K562 (cell line): ENCODE data around the gene EIF1B. TPM values are rescaled to one million over a fixed set of nuclear protein-coding genes. Genes with fewer than 3 reads are reported as not detected.

Experiments used
- CEBPG ChIP-seq, 3 experiments: fragments of 200-800 bp in 1 of 3; sonication (Bioruptor generic) in 1 of 3; sonication (generic) in 1 of 3; formaldehyde crosslinking in 1 of 3; IDR thresholded peaks in 2 of 3; conservative IDR thresholded peaks in 1 of 3; 2 replicates each; pipeline versions ENCODE4 v1.6.1 to v1.8.0; 2016 to 2022; ENCODE audit warnings: missing compliant biosample characterization in 2 of 3, missing genetic modification characterization in 2 of 3, mild to moderate bottlenecking in 1 of 3, missing genetic modification reagents in 1 of 3
- CREB5 ChIP-seq: fragments of 250-450 bp; sonication (Bioruptor Pico); IDR thresholded peaks from 2 replicates; pipeline ENCODE4 v1.5.0; 2020; ENCODE audit warnings: mild to moderate bottlenecking
- FIP1L1 ChIP-seq: fragments of 200-400 bp; formaldehyde crosslinking; IDR thresholded peaks from 2 replicates; pipeline ENCODE4 v1.6.1; 2018; ENCODE audit warnings: mild to moderate bottlenecking, low read depth, low read length; ENCODE audit not compliant: poor library complexity, severe bottlenecking
- HNRNPH1 ChIP-seq: fragments of 200-400 bp; formaldehyde crosslinking; optimal IDR thresholded peaks from 2 replicates; pipeline ENCODE3; 2017; ENCODE audit warnings: low read depth, mild to moderate bottlenecking, low read length, moderate library complexity
- JUN ChIP-seq, 2 experiments: sonication (generic) in 1 of 2; formaldehyde crosslinking in 1 of 2; IDR thresholded peaks; 2 replicates each; pipeline versions ENCODE4 v1.6.1 to v1.8.0; 2012 to 2022; ENCODE audit warnings: borderline replicate concordance in 2 of 2, mild to moderate bottlenecking in 2 of 2, improper control_type of control experiment in 1 of 2, low read depth in 1 of 2, low read length in 1 of 2, missing genetic modification reagents in 1 of 2
- KAT7 ChIP-seq: sonication (generic); formaldehyde crosslinking; IDR thresholded peaks from 2 replicates; pipeline ENCODE4 v1.8.0; 2022; ENCODE audit warnings: missing genetic modification reagents, mild to moderate bottlenecking, borderline replicate concordance
- MCM3 ChIP-seq: fragments of 450-650 bp; IDR thresholded peaks from 2 replicates; pipeline ENCODE4 v1.6.1; 2016
- NCOR1 ChIP-seq: fragments of 450-650 bp; IDR thresholded peaks from 2 replicates; pipeline ENCODE4 v1.6.1; 2016; ENCODE audit warnings: mild to moderate bottlenecking, moderate library complexity
- NEUROD1 ChIP-seq: fragments of 150-350 bp; IDR thresholded peaks from 2 replicates; pipeline ENCODE4 v1.6.1; 2014; ENCODE audit warnings: borderline replicate concordance, low read length, low read depth; ENCODE audit not compliant: partially characterized antibody
- NONO ChIP-seq, 2 experiments: fragments of 200-400 bp in 1 of 2; fragments of 450-650 bp in 1 of 2; formaldehyde crosslinking in 1 of 2; IDR thresholded peaks; 2 replicates each; pipeline ENCODE4 v1.6.1; 2017; ENCODE audit warnings: low read depth in 2 of 2, mild to moderate bottlenecking in 2 of 2, moderate library complexity in 2 of 2, low read length in 1 of 2
- PTBP1 ChIP-seq: fragments of 200-400 bp; formaldehyde crosslinking; IDR thresholded peaks from 2 replicates; pipeline ENCODE4 v1.6.1; 2017; ENCODE audit warnings: low read depth, low read length
- SAFB ChIP-seq: fragments of 200-400 bp; formaldehyde crosslinking; IDR thresholded peaks from 2 replicates; pipeline ENCODE4 v1.6.1; 2017; ENCODE audit warnings: low read depth, low read length, borderline replicate concordance
- TARDBP ChIP-seq: fragments of 450-650 bp; IDR thresholded peaks from 2 replicates; pipeline ENCODE4 v1.6.1; 2016
- ZBTB1 ChIP-seq: sonication (generic); formaldehyde crosslinking; IDR thresholded peaks from 2 replicates; pipeline ENCODE4 v1.8.1; 2023; ENCODE audit warnings: missing genetic modification reagents, low read depth, mild to moderate bottlenecking, borderline replicate concordance
- ZBTB33 ChIP-seq: sonication (generic); formaldehyde crosslinking; IDR thresholded peaks from 2 replicates; pipeline ENCODE4 v1.8.1; 2023; ENCODE audit warnings: mild to moderate bottlenecking, missing genetic modification reagents
- ZNF134 ChIP-seq: fragments of 250-450 bp; sonication (Bioruptor Pico); conservative IDR thresholded peaks from 2 replicates; pipeline ENCODE4 v1.4.0; 2020
- polyA plus RNA-seq, 8 experiments: library from polyadenylated mRNA; depleted of rRNA in 4 of 8; stranded (reverse) in 5 of 8; unstranded in 3 of 8; fragments of >200 nt; fragmentation: Nextera tagmentation in 2 of 8; fragmentation: Illumina TruSeq in 1 of 8; extraction: Ambion mirVana in 2 of 8; extraction: Trizol in 1 of 8; gene quantifications; 2 replicates each; pipeline versions ENCODE4 v1.2.1 to v1.2.3, GENCODE V29; 2011 to 2014; ENCODE audit warnings: inconsistent platforms in 1 of 8, missing spikeins in 1 of 8
- total RNA-seq, 7 experiments: library from RNA; depleted of rRNA in 6 of 7; stranded (reverse); fragments of >200 nt in 6 of 7; fragmentation: Illumina TruSeq in 2 of 7; extraction: Trizol in 2 of 7; gene quantifications; 2 replicates each; pipeline versions ENCODE4 v1.2.1 to v1.2.3, GENCODE V29; 2011 to 2021; ENCODE audit warnings: low replicate concordance in 1 of 7
- TF ChIP-seq, protein P1 (sequence below), 2 experiments: fragments of 450-650 bp in 1 of 2; IDR thresholded peaks; 2 replicates each; pipeline ENCODE4 v1.6.1; 2011 to 2017; ENCODE audit warnings: low read depth in 2 of 2, antibody characterized with exemption in 1 of 2, borderline replicate concordance in 1 of 2, low read length in 1 of 2, mild to moderate bottlenecking in 1 of 2, mixed read lengths in 1 of 2; ENCODE audit not compliant: control insufficient read depth in 1 of 2
- TF ChIP-seq, protein P2 (sequence below): IDR thresholded peaks from 2 replicates; pipeline ENCODE4 v1.6.1; 2014; ENCODE audit warnings: antibody characterized with exemption

EIF1B gene
- total and polyA plus RNA-seq, 9 of the 15 experiments (the other 6 are each of a cell fraction or from before 2014, with no cell fraction given), result 18.1 to 184 (median 78.9) TPM

DNA sequence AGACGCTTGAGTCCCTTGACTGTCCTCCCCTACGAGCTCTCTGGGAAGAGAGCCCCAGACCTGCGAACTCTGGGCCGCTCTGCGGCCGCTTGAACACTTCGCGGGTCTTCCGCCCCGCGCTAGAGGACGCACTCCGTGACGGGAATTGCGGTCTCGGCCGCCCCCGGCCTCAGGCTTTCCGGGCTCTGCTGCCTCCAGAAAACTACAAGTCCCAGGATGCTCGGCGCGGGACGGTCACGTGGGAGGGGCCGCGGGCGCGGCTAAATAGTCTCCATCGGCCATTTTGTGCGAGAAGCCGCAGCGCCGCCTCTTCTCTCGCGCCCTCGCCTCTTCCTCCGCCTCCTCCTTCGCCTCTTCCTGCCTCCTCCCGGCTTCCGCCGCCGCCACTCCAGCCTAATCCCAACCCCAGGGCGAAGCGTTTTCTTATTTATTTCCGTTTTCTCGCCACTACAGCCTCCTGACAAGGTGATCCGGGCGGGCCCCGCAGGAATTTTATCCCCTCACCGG lies at the start of gene EIF1B (continued):
- TF ChIP-seq JUN (IDR thresholded peaks at IDR 0.05; ENCODE audit: borderline replicate concordance, low read depth, low read length), result peak; percentile 8; the same call in 1 of the 2 replicates
- TF ChIP-seq JUN (CRISPR knock-in tag; IDR thresholded peaks at IDR 0.05; ENCODE audit: borderline replicate concordance), result no peak
- 0 out of 2 replicates have a peak, but pooled peaks have one; percentile 29 for TF ChIP-seq CREB5
- 0 out of 2 replicates have a peak, but pooled peaks have one; percentile 21 for TF ChIP-seq PTBP1
- peak; percentile 48; the same call in 1 of the 2 replicates for TF ChIP-seq KAT7 (CRISPR knock-in tag)
- peak; percentile 47 for TF ChIP-seq NEUROD1
- 0 out of 2 replicates have a peak, but pooled peaks have one; percentile 35 for TF ChIP-seq NCOR1
- TF ChIP-seq, protein P1, sequence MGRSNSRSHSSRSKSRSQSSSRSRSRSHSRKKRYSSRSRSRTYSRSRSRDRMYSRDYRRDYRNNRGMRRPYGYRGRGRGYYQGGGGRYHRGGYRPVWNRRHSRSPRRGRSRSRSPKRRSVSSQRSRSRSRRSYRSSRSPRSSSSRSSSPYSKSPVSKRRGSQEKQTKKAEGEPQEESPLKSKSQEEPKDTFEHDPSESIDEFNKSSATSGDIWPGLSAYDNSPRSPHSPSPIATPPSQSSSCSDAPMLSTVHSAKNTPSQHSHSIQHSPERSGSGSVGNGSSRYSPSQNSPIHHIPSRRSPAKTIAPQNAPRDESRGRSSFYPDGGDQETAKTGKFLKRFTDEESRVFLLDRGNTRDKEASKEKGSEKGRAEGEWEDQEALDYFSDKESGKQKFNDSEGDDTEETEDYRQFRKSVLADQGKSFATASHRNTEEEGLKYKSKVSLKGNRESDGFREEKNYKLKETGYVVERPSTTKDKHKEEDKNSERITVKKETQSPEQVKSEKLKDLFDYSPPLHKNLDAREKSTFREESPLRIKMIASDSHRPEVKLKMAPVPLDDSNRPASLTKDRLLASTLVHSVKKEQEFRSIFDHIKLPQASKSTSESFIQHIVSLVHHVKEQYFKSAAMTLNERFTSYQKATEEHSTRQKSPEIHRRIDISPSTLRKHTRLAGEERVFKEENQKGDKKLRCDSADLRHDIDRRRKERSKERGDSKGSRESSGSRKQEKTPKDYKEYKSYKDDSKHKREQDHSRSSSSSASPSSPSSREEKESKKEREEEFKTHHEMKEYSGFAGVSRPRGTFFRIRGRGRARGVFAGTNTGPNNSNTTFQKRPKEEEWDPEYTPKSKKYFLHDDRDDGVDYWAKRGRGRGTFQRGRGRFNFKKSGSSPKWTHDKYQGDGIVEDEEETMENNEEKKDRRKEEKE (IDR thresholded peaks at IDR 0.05; ENCODE audit: borderline replicate concordance in 1 of 2, control insufficient read depth in 1 of 2, low read depth in 2 of 2, low read length in 1 of 2), result peak in 1 of 2 experiments; percentile 65; a peak in 2 of 4 replicates
- 0 out of 2 replicates have a peak, but pooled peaks have one; percentile 20 for TF ChIP-seq ZBTB33 (CRISPR knock-in tag)
- peak; percentile 93 for TF ChIP-seq FIP1L1
- no peak for TF ChIP-seq HNRNPH1
- TF ChIP-seq, protein P2, sequence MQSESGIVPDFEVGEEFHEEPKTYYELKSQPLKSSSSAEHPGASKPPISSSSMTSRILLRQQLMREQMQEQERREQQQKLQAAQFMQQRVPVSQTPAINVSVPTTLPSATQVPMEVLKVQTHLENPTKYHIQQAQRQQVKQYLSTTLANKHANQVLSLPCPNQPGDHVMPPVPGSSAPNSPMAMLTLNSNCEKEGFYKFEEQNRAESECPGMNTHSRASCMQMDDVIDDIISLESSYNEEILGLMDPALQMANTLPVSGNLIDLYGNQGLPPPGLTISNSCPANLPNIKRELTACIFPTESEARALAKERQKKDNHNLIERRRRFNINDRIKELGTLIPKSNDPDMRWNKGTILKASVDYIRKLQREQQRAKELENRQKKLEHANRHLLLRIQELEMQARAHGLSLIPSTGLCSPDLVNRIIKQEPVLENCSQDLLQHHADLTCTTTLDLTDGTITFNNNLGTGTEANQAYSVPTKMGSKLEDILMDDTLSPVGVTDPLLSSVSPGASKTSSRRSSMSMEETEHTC, result peak; percentile 84
- peak; percentile 95 for TF ChIP-seq ZBTB1 (CRISPR knock-in tag)
- peak; percentile 38 to 78; a peak in 3 of 4 replicates for TF ChIP-seq NONO (IDR thresholded peaks at IDR 0.05; ENCODE audit: low read depth in 2 of 2, low read length in 1 of 2)
- TF ChIP-seq ZNF134 (CRISPR knock-in tag), result no peak
- TF ChIP-seq MCM3, result no peak
- TF ChIP-seq CEBPG (CRISPR knock-in tag; IDR thresholded peaks at IDR 0.05), result 0 out of 2 replicates have a peak, but pooled peaks have one; percentile 8
- no peak for TF ChIP-seq CEBPG (tag; conservative IDR thresholded peaks at IDR 0.05 in 1 of 2, IDR thresholded peaks at IDR 0.05 in 1 of 2)
- peak; percentile 29; the same call in 1 of the 2 replicates for TF ChIP-seq TARDBP
- TF ChIP-seq SAFB, result 0 out of 2 replicates have a peak, but pooled peaks have one; percentile 31
